ENCODE measurements around the gene PIP5K1B.
"Not testable (repeated sequence)": the region's sequence is repeated elsewhere in the genome, so short reads cannot be mapped to it uniquely, and the experiment has no call there.

PIP5K1B gene

GRCh38 chr9:69049094-69049493, 344.1 kb downstream of the PIP5K1B start:
- H3K9me2 ChIP-seq (replicated peaks; ENCODE audit: control insufficient read depth, low read length) = no peaks in the 10 kb centered on the region
- H3K27ac ChIP-seq (ENCODE audit: low read depth, low read length) = no peak overlapping the region
- no peak overlapping the region for H3K4me2 ChIP-seq (ENCODE audit: low read length)
- peaks cover 10% of the 10 kb centered on the region for H3K79me2 ChIP-seq (ENCODE audit: control insufficient read depth, low read length)
- no peaks in the 10 kb centered on the region for H3K9me3 ChIP-seq (ENCODE audit: control insufficient read depth, insufficient read depth, low read length)
- no peak overlapping the region for H3K4me3 ChIP-seq (ENCODE audit: low read length)
- no peaks in the 10 kb centered on the region for H4K20me1 ChIP-seq (ENCODE audit: control insufficient read depth, insufficient read depth, low read depth, low read length)
- 0 out of 2 replicates have a peak, but pooled peaks cover 3% of the 10 kb centered on the region for H3K4me1 ChIP-seq (ENCODE audit: control insufficient read depth, low read length)
- H3F3A ChIP-seq (ENCODE audit: control insufficient read depth, insufficient read depth) = no peaks in the 10 kb centered on the region
- H3K27me3 ChIP-seq (ENCODE audit: control insufficient read depth, low read length) = no peaks in the 10 kb centered on the region
- TF ChIP-seq CTCF (IDR thresholded peaks at IDR 0.05; ENCODE audit: low read depth, low read length, poor library complexity, severe bottlenecking) (no peak), EZH2phosphoT487 (IDR thresholded peaks at IDR 0.05; ENCODE audit: borderline replicate concordance, low read length) (no peak)
- H3K36me3 ChIP-seq (ENCODE audit: control insufficient read depth, low read length) = peaks cover 13% of the 10 kb centered on the region; the same call in 1 of the 2 replicates

GRCh38 chr9:69050936-69051335, 345.9 kb downstream of the PIP5K1B start:
- not testable (repeated sequence) for H3K9me2 ChIP-seq (replicated peaks; ENCODE audit: control insufficient read depth, low read length); H3K27ac ChIP-seq (ENCODE audit: low read depth, low read length); H3K4me1 ChIP-seq (ENCODE audit: control insufficient read depth, low read length); H3F3A ChIP-seq (ENCODE audit: control insufficient read depth, insufficient read depth); H4K20me1 ChIP-seq (ENCODE audit: control insufficient read depth, insufficient read depth, low read depth, low read length); H3K79me2 ChIP-seq (ENCODE audit: control insufficient read depth, low read length); H3K9me3 ChIP-seq (ENCODE audit: control insufficient read depth, insufficient read depth, low read length); H3K4me3 ChIP-seq (ENCODE audit: low read length); H3K27me3 ChIP-seq (ENCODE audit: control insufficient read depth, low read length); H3K4me2 ChIP-seq (ENCODE audit: low read length)
- peaks cover 23% of the 10 kb centered on the region; the same call in 1 of the 2 replicates for H3K36me3 ChIP-seq (ENCODE audit: control insufficient read depth, low read length)

GRCh38 chr9:69054989-69055388, 349.9 kb downstream of the PIP5K1B start:
- Histone ChIP-seq H3K4me2 (ENCODE audit: low read length) (no peak overlapping the region), H3K9me2 (replicated peaks; ENCODE audit: control insufficient read depth, low read length) (no peaks in the 10 kb centered on the region), H3K4me3 (ENCODE audit: low read length) (no peak overlapping the region), H3K9me3 (ENCODE audit: control insufficient read depth, insufficient read depth, low read length) (no peaks in the 10 kb centered on the region), H3K4me1 (ENCODE audit: control insufficient read depth, low read length) (no peaks in the 10 kb centered on the region), H3F3A (ENCODE audit: control insufficient read depth, insufficient read depth) (no peaks in the 10 kb centered on the region), H3K79me2 (ENCODE audit: control insufficient read depth, low read length) (no peaks in the 10 kb centered on the region), H3K27me3 (ENCODE audit: control insufficient read depth, low read length) (no peaks in the 10 kb centered on the region), H3K27ac (ENCODE audit: low read depth, low read length) (no peak overlapping the region), H4K20me1 (ENCODE audit: control insufficient read depth, insufficient read depth, low read depth, low read length) (no peaks in the 10 kb centered on the region), H3K36me3 (ENCODE audit: control insufficient read depth, low read length) (peaks cover 25% of the 10 kb centered on the region; the same call in 1 of the 2 replicates)
- TF ChIP-seq CTCF (IDR thresholded peaks at IDR 0.05; ENCODE audit: low read depth, low read length, poor library complexity, severe bottlenecking) = no peak
- TF ChIP-seq EZH2phosphoT487 (IDR thresholded peaks at IDR 0.05; ENCODE audit: borderline replicate concordance, low read length) = no peak

- Histone ChIP-seq H3K79me2 (ENCODE audit: control insufficient read depth, low read length) (no peaks in the 10 kb centered on the region), H3K9me2 (replicated peaks; ENCODE audit: control insufficient read depth, low read length) (no peaks in the 10 kb centered on the region), H4K20me1 (ENCODE audit: control insufficient read depth, insufficient read depth, low read depth, low read length) (no peaks in the 10 kb centered on the region), H3F3A (ENCODE audit: control insufficient read depth, insufficient read depth) (no peaks in the 10 kb centered on the region), H3K36me3 (ENCODE audit: control insufficient read depth, low read length) (peaks cover 31% of the 10 kb centered on the region; the same call in 1 of the 2 replicates), H3K4me1 (ENCODE audit: control insufficient read depth, low read length) (no peaks in the 10 kb centered on the region), H3K27me3 (ENCODE audit: control insufficient read depth, low read length) (no peaks in the 10 kb centered on the region), H3K4me3 (ENCODE audit: low read length) (no peak overlapping the region), H3K9me3 (ENCODE audit: control insufficient read depth, insufficient read depth, low read length) (no peaks in the 10 kb centered on the region), H3K4me2 (ENCODE audit: low read length) (no peak overlapping the region), H3K27ac (ENCODE audit: low read depth, low read length) (no peak overlapping the region)
- TF ChIP-seq EZH2phosphoT487 (IDR thresholded peaks at IDR 0.05; ENCODE audit: borderline replicate concordance, low read length) (no peak), CTCF (IDR thresholded peaks at IDR 0.05; ENCODE audit: low read depth, low read length, poor library complexity, severe bottlenecking) (no peak)
Measured at GRCh38 chr9:69056191-69056815, 351.3 kb downstream of the PIP5K1B start.
